IPS-NIHi11 (cell line): ENCODE measurements around the gene RNU6-9.
"Not testable (repeated sequence)": the region's sequence is repeated elsewhere in the genome, so short reads cannot be mapped to it uniquely, and the experiment has no call there.

Experiments used
- DNase-seq: peaks from one replicate; pipeline ENCODE4 v3.0.0; 2012; ENCODE audit warnings: mixed read lengths, low spot score

RNU6-9 gene

DNA sequence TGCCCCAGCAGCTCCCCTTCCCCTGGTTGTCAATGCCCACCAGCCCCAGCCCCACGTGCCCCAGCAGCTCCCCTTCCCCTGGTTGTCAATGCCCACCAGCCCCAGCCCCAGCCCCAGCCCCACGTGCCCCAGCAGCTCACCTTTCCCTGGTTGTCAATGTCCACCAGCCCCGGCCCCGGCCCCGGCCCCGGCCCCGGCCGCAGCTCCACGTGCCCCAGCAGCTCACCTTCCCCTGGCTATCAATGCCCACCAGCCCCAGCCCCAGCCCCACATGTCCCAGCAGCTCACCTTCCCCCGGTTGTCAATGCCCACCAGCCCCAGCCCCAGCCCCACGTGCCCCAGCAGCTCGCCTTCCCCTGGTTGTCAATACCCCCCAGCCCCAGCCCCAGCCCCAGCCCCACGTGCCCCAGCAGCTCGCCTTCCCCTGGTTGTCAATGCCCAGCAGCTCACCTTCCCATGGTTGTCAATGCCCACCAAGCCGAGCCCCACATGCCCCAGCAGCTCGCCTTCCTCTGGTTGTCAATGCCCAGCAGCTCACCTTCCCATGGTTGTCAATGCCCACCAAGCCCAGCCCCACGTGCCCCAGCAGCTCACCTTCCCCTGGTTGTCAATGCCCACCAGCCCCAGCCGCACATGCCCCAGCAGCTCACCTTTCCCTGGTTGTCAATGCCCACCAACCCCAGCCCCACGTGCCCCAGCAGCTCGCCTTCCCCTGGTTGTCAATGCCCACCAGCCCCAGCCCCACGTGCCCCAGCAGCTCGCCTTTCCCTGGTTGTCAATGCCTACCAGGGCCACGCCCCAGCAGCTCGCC, 14.3 kb upstream of the RNU6-9 start:
- DNase-seq = not testable (repeated sequence)

DNA sequence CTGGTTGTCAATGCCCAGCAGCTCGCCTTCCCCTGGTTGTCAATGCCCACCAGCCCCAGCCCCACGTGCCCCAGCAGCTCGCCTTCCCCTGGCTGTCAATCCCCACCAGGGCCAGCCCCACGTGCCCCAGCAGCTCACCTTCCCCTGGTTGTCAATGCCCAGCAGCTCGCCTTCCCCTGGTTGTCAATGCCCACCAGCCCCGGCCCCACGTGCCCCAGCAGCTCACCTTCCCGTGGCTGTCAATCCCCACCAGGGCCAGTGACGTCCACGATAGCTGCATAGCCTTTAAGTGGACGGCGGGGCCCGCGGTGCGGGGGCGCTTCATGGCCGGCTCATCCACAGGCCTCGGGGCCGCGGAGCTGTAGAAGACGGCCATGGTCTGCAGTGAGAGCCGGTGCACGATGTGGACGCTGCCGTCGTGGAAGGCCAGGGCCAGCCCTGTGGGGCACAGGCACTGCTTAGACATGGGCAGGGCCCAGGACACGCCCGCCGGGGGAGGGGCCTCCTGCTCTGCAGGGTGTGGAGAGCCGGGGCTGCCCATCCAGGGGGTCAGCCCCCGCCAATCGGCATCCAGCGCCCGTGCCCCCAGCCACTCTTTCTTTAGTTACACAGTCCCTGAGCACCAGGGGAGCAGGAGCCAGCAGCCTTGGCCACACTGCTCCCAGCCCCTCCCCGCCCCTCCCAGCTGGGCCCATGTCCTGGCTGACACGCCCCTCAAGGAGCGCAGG, 13.4 kb upstream of the RNU6-9 start:
- DNase-seq = peak; percentile 53

DNA sequence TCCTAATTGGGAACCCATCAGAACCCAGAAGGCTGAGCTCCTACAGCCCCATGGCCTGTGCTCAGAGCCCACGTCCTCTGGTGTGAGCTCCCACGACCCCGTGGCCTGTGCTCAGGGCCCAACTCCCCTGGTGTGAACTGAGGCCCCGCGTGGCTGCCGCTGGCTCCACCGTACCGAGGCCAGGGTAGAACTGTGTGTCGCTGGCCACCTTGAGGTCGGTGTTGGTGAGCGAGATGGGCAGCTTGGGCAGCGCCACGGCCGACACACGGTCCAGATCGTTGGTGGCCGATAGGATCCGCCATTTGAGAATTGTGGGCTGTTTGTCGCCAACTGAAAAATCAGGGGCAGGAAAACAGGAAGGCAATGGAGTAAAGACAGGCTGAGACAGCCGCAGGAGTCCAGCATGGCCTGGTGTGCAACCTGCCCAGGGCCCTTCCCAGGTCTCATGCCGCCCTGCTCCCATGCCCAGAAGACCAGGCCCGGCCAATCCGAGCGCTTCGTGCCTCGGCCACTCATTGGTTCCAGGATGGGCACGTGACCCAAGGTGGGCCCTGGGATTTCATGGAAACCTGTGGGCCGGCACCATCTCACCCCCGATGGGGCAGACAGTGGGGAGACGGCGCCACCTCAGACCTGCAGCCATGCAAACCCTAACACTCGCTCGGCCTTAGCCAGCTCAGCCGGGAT, 11.8 kb upstream of the RNU6-9 start:
- no peak for DNase-seq

DNA sequence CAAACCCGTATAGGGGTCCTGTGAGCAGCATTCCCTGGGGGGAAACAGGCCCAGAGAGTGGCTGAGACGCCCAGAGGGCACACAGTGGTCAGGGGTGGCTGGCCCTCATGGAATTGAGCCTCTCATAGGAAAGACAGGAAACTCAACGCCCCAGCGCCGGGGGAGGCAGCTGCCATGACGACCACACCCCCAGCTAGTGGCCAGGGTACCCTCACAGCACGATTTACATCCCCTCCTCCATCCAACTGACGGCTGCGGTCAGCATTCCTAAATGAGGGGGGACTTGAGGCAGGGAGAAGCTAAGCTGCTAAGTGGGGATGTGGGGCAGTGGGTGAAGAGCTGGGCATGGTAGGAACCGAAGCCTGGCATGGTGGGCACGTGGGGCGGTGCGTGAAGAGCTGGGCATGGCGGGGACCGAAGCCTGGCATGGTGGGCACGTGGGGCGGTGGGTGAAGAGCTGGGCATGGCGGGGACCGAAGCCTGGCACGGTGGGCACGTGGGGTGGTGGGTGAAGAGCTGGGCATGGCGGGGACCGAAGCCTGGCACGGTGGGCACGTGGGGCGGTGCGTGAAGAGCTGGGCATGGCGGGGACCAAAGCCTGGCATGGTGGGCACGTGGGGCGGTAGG, 10.3 kb upstream of the RNU6-9 start:
- DNase-seq = no peak

DNA sequence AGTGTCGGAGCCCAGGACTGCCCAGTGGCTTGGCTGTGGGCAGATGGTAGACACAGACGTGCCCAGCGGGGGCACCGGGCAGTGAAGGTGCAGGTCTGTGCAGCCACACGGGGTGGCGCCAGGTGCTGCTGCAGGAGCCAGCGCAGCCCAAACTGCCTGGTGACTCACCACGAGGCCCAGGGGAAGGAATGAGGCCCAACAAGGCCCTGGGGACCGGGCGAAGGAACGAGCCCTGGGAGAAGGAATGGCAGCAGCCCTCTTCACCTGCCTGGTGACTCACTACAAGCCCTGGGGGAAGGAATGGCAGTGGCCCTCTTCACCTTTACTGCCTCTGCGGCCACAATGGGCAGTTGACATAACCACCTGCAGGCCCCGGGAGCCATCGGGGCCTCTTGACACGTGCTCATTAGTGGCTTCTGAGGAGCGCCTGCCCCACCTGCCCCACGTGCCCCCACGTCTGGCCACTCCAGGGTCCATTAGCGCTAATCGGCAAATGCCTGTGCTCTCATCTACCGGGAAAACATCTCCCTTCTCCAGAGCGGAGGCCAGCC, 9.5 kb upstream of the RNU6-9 start:
- DNase-seq = peak; percentile 54

DNA sequence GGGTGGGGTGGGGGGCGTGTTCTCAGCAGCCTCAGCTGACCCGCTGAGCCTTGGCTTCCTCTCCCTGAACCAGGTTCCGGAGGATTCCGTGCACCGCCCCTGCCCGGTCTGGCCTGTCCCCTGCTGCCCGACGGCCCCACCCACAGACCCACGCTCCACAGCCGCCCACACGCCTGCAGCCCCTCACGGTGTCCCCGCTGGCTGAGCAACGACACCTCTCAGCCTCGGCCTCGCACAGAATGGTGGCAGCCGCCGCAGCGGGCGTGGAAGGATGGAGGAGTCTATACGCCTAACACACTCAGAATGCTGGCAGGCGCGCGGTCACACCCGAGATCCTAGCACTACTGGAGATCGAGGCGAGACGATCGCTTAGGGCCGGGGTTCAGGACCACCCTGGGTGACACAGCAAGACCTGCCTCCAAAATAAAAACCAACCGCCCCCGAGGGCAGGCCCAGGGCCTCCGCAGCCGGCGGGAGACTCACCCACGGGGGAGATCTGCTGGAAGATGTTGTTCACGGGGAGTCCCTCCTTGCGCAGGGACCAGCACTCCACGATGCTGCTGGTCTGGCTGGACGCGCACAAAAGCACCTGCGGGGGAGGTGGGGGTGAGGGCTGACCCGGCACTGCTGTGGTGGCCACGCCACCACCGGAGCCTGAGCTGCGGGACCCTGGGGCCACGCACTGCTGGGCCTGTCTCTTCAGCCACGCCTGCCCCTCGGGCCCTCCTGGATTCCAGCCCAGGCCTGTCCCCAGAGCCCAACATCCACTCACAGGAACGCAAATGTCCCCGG, 8.7 kb upstream of the RNU6-9 start:
- no peak for DNase-seq

DNA sequence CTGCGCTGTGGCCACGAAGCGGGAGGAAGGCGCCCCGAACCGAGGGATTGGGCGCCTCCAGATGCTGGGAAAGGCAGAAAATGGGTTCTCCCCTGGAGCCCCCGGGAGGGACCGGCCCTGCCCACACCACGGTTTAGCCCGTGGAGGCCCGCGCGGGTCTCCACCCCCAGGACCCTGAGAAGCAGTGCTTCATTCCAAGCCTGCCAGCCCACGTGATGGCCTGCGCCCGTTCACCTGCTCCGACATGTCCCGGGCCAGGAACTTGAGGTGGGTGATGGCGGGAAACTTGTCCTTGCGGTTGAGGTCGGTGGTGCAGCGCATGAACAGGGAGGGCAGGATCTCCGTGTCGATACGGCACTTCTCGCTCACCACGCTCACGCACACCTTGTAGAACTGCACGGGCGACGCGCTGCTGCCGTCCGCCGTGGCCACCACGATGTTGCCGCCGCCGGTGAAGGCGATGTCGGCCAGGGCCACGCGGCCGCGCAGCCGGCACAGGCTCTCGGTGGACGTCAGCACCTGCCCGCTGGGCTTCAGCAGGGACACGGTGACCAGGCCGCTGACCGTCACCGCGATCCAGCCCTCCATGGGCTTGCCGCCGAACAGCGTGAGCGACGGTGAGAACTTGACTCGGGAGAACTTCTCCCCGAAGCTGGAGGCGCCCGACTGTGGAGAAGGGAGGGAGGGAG, 7.6 kb upstream of the RNU6-9 start:
- DNase-seq = no peak

DNA sequence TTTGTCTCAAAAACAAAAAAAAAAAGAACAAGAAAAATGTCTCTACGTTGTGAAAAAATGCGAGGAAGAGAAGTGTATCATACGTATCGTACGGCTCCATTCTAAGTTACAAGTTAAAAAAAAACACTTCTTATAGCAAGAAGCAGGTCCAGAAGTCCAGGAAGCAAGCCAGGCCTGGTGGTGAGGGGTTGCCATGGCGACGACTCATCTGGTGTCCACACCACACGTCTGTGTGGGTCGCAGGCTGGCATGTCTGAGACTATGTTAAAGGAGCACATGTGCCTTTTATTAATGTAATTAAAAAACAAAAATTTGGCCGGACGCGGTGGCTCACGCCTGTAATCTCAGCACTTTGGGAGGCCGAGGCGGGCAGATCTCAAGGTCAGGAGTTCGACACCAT, 6.2 kb upstream of the RNU6-9 start:
- DNase-seq = no peak

DNA sequence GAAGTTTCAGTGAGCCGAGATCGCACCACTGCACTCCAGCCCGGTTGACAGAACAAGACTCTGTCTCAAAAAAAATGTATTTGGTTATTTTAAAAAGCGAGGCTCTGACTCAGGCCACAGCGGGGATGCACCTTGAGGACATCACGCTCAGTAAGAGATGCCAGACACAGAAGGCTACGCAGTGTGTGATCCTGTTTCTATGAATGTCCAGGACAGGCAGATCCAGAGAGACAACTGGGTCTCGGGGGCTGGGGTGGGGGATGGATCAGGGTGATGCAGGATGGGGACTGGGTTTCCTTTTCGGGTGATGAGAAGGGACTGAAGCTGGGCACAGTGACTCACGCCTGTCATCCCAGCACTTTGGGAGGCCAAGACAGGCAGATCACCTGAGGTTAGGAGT, 5.7 kb upstream of the RNU6-9 start:
- no peak for DNase-seq

DNA sequence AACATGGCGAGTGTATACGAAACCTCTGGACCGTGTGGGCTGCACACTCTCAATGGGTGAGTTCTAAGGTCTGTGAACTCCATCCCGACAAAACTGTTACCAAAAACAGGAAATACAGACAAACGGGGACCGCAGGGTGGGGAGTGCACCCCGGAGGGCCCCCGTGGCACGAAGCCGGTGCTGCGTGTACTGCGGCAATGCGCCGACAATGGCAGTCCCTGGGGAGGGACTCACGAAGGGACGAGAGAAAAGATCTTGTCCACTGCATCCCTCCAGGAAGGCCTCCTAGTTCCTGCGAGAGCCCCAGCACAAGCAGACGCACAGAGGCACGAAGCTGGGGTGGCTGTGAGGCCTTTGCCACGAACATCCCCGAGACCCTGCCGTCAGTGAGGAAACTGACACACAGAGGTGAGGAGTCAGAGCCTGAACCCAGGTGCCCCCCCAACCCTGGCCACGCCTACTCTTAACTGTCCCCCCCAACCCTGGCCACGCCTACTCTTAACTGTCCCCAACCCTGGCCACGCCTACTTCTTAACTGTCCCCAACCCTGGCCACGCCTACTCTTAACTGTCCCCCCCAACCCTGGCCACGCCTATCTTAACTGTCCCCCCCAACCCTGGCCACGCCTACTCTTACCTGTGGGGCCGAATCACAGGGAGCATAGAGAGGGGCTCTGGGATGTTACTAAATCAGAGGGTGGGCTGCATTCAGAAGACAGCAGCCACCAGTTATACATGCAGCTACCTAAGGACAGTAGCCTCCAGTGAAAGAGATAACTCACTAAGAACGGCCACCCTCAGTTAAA, 4.5 kb upstream of the RNU6-9 start:
- no peak for DNase-seq

DNA sequence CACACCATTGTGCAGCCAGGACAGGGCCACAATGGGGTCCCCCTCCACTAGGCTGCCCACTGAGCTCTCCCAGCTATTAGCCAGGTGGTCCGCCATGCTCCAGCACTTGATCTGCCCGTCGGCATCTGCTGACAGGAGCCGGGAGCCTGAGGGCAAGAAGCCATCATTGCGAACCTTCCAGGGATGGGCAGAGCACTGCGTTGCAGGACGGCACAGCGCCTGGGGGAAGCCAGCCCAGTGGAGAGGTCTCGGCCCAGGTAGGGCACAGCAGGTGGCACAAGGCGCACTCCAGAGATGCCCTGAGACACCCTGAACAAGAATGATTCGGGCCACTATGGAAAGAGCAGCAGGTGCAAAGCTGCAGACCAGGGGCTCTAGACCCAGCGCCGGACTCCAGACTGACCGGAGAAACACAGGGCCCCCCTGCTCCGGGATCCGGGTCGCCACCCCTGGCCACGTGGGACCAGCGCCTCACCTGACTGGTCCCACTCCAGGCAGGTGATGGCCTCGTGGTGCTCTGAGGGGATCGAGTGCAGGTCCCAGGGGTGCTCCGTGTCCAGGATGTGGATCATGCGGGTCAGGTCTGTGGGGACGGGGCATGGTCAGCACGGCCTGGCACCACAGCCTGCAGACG, 3.5 kb upstream of the RNU6-9 start:
- DNase-seq = no peak

DNA sequence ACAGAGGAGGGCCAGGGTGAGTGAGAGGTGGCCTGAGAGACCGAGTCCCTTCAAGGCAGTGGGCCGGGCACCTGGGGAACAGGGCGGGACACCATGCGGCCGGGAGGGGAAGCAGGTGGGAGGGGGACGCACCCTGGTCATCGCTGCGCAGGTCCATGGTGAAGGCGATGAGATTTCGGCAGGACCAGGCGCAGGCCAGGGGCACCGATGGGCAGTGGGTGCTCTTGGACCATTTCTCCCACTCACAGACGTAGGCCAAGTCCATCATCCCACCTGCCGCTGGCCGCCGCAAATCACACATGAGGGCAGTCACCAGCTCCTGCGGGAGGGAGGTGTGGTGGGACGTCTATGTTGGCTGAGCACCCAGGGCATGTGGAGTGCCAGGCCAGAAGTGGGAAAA, 2.5 kb upstream of the RNU6-9 start:
- no peak for DNase-seq

DNA sequence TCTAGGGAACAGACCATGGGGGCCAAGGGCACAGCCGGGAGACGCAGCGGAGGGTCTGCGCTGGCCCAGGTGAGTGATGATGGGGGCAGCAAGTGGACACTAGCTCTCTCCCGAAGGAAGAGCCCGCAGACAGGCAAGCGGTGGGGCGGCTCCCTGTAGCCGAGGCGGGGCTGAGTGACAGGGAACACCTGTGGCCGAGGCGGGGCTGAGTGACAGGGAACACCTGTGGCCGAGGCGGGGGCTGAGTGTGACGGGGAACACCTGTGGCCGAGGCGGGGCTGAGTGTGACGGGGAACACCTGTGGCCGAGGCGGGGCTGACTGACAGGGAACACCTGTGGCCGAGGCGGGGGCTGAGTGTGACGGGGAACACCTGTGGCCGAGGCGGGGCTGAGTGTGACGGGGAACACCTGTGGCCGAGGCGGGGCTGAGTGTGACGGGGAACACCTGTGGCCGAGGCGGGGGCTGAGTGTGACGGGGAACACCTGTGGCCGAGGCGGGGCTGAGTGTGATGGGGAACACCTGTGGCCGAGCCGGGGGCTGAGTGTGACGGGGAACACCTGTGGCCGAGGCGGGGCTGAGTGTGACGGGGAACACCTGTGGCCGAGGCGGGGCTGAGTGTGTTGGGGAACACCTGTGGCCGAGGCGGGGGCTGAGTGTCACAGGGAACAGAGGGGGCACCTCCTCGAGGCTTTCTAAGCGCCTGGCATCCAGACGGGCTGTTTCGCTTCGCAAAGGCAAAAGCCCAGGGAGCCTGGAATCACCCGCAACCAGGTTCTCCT, 1.7 kb upstream of the RNU6-9 start:
- not testable (repeated sequence) for DNase-seq

DNA sequence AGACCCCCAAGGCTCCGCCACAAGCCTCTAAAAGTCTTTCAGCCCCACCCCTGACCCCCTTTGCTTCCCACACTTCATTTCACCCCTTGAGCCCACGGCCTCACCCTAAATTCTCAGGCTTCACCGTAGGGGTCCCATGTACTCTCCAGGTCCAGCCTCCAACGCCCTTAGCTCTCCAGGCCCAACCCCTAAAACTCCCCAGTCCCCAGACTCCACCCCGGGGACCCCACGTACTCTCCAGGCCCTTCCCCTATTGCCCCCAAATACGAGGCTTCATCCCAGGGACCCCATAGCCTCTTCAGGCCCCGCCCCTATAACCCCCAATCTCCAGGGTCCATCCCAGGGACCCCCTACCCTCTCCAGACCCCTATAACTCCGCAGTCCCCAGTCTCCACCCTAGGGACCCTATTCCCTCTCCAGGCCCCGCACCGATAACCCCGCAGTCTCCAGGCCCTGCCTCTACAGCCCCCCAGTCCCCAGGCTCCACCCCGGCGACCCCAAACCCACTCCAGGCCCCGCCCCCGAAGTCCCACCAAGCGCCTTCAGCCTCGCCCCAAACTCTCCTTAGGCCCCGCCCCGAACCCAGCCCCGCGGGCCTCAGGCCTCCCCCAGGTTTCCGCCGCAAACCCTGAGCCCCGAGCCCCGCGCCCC, 916 bp upstream of the RNU6-9 start:
- no peak for DNase-seq

DNA sequence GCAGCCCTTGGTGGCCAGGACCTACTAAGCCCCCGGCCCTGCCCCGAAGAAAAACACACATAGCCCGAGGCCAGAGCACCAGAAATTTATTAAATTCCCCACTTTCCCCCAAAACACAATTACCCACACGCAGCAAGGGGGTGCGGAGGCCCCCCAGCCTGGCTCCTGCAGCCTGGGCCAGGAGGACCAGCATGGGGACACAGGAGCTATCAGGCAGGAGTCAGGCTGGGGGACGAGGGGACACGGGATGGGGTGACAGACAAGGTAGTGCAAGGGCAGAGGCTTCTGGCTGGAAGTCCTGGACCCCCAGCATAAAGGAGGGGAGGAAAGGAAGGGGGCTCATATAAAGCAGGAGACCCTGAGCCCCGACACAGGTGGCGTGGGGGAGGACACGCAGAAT, 3.1 kb downstream of the RNU6-9 start:
- no peak for DNase-seq

DNA sequence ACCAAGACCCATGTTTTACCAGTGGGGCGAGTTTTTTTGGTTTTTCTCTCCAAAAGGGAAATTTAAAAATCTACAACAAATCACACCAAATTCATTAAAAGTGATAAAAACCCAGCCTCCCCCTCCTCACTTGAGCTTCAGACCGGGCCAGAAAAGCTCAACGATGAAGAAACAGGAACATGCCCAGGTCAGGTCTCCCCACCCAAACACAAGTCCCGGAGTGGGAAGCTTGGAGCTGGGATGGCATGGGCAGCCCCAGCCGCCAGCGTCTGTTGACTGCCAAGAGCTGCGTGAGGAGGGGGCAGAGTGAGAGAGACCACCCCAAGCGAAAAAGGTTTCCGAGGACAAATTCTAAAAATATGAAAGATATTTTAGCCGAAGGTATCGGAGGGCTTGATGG, 3.7 kb downstream of the RNU6-9 start:
- no peak for DNase-seq

DNA sequence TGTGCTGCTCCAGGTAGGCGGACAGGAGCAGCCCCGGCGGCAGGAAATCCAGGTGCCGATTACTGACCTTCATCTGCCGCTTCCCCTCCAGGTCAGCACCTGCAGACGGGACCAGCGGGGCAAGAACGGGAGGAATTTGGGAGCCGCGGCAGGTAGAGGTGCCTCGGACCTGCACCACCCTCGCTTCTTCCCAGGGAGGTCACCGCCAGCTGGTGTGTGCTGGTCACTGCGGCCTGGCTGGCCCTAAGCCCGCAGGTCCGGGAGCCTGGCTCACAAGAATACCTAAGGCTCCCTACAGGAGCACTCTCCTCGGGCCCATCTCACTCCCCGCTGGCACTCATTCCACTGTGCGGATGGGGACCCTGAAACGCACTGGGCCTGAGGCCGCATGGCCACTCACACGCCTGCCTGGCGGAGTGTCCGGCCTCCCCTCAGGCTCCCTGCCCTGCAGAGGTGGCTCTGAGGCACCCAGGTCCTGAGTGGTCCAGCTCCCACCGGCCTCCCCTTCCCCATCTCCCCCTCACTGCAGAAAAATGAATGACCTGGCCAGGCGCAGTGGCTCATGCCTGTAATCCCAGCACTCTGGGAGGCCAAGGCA, 4.3 kb downstream of the RNU6-9 start:
- DNase-seq = no peak

DNA sequence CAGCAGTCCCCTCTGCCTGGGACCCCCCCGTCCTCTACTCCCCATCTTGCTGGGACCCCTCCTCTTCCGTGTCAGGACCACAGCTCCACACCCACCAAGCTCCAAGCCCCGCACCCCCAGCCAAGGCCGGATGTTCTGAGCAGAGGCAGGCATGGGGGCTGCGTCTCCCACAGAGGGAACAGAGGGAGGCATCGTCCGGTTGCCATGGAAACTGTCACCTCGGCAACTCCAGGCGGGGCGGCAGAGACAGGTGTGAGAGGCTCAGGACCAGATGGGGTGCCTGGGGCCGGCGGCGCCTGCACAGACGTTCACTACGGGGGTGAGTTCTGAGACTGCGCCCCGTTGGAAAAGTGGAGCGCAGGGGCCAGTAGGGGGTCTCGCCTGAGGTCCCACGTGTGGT, 5.4 kb downstream of the RNU6-9 start:
- DNase-seq = peak; percentile 60
